Mucosa of descending colon (tissue), 3 donors: ENCODE results near the gene TBC1D1. TPM values are rescaled to one million over a fixed set of nuclear protein-coding genes. Genes with fewer than 3 reads are reported as not detected.

Experiments used
- ATAC-seq: fragments of 200-7000 bp; cut with Tn5 transposase; one replicate; pipeline ENCODE4 v1.9.1; 2020; ENCODE audit warnings: mild to moderate bottlenecking, moderate library complexity
- DNase-seq, 3 donors: peaks; one replicate each; pipeline ENCODE4 v3.0.0-alpha.2; 2020
- H3K36me3 ChIP-seq: fragments of 200-600 bp; one replicate; pipeline ENCODE4 v1.8.0; 2021; ENCODE audit warnings: low read depth, mild to moderate bottlenecking
- H3K4me1 ChIP-seq: fragments of 200-600 bp; one replicate; pipeline ENCODE4 v1.8.0; 2021; ENCODE audit warnings: low read depth, mild to moderate bottlenecking
- H3K4me3 ChIP-seq: fragments of 200-600 bp; one replicate; pipeline ENCODE4 v1.8.0; 2021; ENCODE audit warnings: mild to moderate bottlenecking
- H3K9me3 ChIP-seq: fragments of 200-600 bp; one replicate; pipeline ENCODE4 v1.8.0; 2021; ENCODE audit warnings: mild to moderate bottlenecking
- intact Hi-C, 2 donors: fragments of 100-400 bp; cut with DNase I in 1 of 2; cut with micrococcal nuclease in 1 of 2; formaldehyde crosslinking; loops; one replicate each; pipeline versions ENCODE4 v1.11.0 to v1.11.1; 2022; cut with DNase I, micrococcal nuclease
- total RNA-seq, 3 donors: library from RNA; stranded (reverse); fragmentation: NEBNext Ultra II Directional in 2 of 3; extraction: Animal tissue kit (Norgen Biotek cat#: 25700) in 2 of 3; gene quantifications; one replicate each; pipeline versions ENCODE4 v1.2.1 to v1.2.4, GENCODE V29; 2021 to 2023
- TF ChIP-seq, protein P1 (sequence below): fragments of 200-600 bp; IDR thresholded peaks from one replicate; pipeline ENCODE4 v1.8.0; 2022; ENCODE audit warnings: antibody characterized with exemption, mild to moderate bottlenecking
- donor health status: DM: no; HTN: no; CAD: no; lungs with moderate emphysema.
- donor health status: DM: no; HTN: no; CAD: no.
- donor health status: DM: no; HTN: yes; CAD: no.

The TBC1D1 gene
- total RNA-seq, 3 donors from 2014 or later, result 50.2 to 249 (median 71.6) TPM

DNA sequence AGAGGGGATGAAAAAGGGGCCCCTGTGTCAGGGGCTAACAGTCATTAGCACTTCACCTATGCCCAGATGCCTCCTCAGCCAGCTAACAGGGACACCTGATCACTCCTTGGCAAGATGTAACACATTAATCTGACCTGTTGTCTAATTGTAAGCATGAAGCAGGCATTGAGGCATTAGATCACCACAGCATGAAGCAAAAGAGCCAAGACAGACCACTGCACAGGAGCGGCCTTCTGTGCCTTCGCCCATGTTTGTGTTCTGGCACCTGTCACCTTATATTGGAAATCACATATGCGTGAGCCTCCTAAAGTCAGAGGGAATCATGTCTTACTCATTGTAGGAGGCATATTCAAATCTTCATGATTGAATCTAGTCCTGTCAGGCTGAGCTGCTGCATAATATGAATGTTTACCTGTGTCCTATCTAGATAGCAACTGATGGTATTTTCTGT lies 117.7 kb downstream of the TBC1D1 start:
- DNase-seq, result no peak
- TF ChIP-seq, protein P1, sequence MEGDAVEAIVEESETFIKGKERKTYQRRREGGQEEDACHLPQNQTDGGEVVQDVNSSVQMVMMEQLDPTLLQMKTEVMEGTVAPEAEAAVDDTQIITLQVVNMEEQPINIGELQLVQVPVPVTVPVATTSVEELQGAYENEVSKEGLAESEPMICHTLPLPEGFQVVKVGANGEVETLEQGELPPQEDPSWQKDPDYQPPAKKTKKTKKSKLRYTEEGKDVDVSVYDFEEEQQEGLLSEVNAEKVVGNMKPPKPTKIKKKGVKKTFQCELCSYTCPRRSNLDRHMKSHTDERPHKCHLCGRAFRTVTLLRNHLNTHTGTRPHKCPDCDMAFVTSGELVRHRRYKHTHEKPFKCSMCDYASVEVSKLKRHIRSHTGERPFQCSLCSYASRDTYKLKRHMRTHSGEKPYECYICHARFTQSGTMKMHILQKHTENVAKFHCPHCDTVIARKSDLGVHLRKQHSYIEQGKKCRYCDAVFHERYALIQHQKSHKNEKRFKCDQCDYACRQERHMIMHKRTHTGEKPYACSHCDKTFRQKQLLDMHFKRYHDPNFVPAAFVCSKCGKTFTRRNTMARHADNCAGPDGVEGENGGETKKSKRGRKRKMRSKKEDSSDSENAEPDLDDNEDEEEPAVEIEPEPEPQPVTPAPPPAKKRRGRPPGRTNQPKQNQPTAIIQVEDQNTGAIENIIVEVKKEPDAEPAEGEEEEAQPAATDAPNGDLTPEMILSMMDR, result no peak
- Histone ChIP-seq H3K4me3 (no peak overlapping the region), H3K9me3 (no peaks in the 10 kb centered on the region), H3K36me3 (no peaks in the 10 kb centered on the region), H3K4me1 (peaks cover 8% of the 10 kb centered on the region)
- intact Hi-C loops, result no loop called here
- no peak for ATAC-seq

DNA sequence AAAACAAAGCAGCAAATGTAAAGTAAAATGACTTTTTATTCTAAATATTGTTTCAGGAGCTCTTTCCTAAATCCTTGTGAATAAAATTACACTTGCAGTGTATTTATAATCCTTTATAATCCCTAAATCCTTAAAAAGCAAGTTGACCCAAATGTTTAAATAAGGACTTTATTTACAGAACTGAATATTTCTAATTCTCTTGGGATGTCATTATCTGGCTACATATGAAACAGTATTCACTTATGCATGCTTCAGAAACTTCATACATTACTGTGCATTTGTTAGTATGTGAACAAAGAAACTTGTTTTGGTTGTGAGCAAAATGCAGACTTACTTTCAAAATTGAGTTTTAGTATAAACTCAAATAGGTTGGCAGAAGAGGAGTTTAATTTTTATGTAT lies 118.5 kb downstream of the TBC1D1 start:
- ATAC-seq (no peak), DNase-seq (no peak)
- Histone ChIP-seq H3K36me3 (no peaks in the 10 kb centered on the region), H3K4me3 (no peak overlapping the region), H3K4me1 (peaks cover 8% of the 10 kb centered on the region), H3K9me3 (no peaks in the 10 kb centered on the region)
- intact Hi-C loops, result no loop called here
- TF ChIP-seq, protein P1, result no peak

DNA sequence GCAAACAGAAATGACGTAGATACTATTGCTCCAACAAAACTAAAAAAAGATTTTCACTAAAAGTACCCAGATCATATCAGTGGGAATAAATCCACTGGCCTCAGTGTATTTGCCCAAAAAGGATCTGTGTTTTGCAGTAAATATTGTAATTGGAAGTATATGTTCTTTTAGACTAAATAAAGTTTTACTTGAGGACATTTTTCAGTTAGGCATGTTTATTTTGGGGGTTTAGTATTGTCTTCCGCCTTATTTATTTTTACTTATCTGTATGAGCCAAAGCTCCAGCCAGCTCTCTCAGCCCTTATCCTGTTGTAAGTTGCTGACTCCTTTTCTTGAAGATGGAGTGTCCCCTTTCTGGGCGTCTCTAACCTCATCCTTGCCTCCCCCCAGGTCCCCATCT lies 119.1 kb downstream of the TBC1D1 start:
- intact Hi-C loops, result no loop called here
- H3K4me3 ChIP-seq, result no peak overlapping the region
- H3K9me3 ChIP-seq, result no peaks in the 10 kb centered on the region
- TF ChIP-seq, protein P1, result no peak
- peaks cover 8% of the 10 kb centered on the region for H3K4me1 ChIP-seq
- DNase-seq, result no peak
- no peaks in the 10 kb centered on the region for H3K36me3 ChIP-seq
- no peak for ATAC-seq

DNA sequence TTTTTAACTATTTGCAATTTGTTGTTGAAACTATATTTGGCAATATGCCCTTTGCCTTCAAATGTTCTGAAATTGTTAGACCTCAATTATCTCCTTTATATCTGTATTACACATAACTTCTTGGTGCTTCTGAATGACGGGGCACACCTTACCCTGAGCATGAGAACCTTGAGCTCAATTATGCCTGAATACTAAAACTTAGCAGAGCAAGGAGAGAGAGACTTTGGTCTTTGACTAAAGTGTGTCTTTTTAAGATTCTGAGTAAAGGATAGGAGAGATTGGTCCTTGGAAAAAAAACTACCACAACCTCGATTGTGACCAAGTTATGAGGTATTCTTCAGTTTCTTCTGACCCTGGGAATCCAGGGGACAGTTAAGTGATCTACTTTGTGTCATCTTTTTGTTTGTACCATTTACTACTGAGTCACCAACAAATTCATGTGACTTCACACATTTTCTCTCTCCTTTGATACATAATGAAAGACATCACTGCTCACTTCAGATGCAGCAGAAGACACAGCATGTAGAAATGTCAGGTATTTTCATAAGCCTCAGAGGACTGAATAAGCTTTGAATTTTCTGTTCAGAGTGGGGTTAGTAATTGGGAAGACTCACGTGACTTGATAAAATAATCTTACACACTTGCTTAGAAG lies 120.8 kb downstream of the TBC1D1 start:
- ATAC-seq (peak; percentile 72), DNase-seq (no peak)
- TF ChIP-seq, protein P1, result no peak
- peaks cover 8% of the 10 kb centered on the region for H3K4me1 ChIP-seq
- no peaks in the 10 kb centered on the region for H3K36me3 ChIP-seq
- no peaks in the 10 kb centered on the region for H3K9me3 ChIP-seq
- intact Hi-C loops, result no loop called here
- no peak overlapping the region for H3K4me3 ChIP-seq

DNA sequence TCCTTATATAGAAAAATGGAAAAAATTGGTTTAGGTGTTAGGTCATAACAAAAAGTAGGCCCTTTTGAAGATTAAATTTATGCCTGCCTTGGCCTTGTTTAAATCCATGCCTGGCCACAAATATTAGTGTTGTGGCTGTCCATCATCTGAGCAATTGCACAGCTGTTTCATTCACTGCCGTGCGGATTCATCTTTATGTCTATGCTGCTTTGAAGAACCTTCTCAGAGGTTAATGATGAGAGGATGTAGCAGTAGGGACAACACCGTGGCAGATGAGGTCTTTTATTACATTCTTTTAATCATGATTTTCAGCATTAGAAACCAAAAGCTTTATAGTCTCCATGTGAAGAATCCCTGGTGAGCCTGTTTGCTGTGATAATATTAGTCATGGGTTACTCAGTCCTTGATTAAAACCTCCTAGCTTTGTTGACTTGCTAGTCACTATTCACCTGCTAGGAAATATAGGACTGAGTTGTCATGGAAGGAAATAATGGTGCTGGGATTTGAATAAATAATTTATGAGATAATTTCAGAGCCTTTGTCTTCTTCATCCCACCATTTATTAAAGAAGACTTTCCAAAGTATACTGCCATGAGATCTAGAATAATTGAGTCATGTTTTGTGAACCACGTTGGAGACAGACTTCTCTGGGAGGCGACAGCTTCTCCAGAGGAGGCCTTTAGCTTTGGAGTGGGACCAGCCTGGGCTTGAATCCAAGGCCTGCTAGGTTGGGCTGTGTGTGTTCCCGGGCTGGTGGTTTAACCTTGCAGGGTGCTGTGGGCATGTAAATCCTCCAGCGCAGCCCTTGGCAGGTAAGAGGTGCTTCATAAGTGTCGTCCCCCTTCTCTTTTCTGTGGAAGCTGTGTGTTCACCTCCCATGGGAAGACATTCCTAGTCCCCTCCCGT lies 122.8 kb downstream of the TBC1D1 start:
- Histone ChIP-seq H3K4me1 (peaks cover 8% of the 10 kb centered on the region), H3K9me3 (no peaks in the 10 kb centered on the region), H3K4me3 (no peak overlapping the region), H3K36me3 (no peaks in the 10 kb centered on the region)
- intact Hi-C loops, result no loop called here
- no peak for ATAC-seq
- TF ChIP-seq, protein P1, result no peak
- no peak for DNase-seq
